Neural cell (in vitro differentiated cells): ENCODE results near the gene ZCWPW2. TPM values are rescaled to one million over a fixed set of nuclear protein-coding genes. Genes with fewer than 3 reads are reported as not detected.

ENCODE experiments used
- H2AFZ ChIP-seq: fragments of 200-600, 300-800 bp; sonication (generic), shearing (Covaris generic); 2 replicates; pipeline ENCODE4 v1.6.0; 2014; ENCODE audit warnings: low read depth, mild to moderate bottlenecking, antibody characterized with exemption, low read length, moderate library complexity
- H3F3A ChIP-seq: fragments of 200-600 bp; shearing (Covaris generic); 2 replicates; pipeline ENCODE4 v1.6.1; 2016; ENCODE audit warnings: mild to moderate bottlenecking, moderate library complexity, mixed read lengths, antibody characterized with exemption, low read length; ENCODE audit not compliant: insufficient read depth, poor library complexity, severe bottlenecking
- H3K27ac ChIP-seq: fragments of 200-600, 300-800 bp; sonication (generic), shearing (Covaris generic); 2 replicates; pipeline ENCODE4 v1.5.1; 2014; ENCODE audit warnings: mild to moderate bottlenecking, low read length, moderate library complexity
- H3K27me3 ChIP-seq: fragments of 300-800, 200-600 bp; sonication (generic), shearing (Covaris generic); 2 replicates; pipeline ENCODE4 v1.6.0; 2014; ENCODE audit warnings: mild to moderate bottlenecking, low read depth, low read length, moderate library complexity; ENCODE audit not compliant: insufficient read depth
- H3K36me3 ChIP-seq: fragments of 300-800, 200-600 bp; sonication (generic), shearing (Covaris generic); 2 replicates; pipeline ENCODE4 v1.5.1; 2014; ENCODE audit warnings: mild to moderate bottlenecking, antibody characterized with exemption, low read length, moderate library complexity; ENCODE audit not compliant: insufficient read depth
- H3K4me2 ChIP-seq: fragments of 300-800, 200-600 bp; sonication (generic), shearing (Covaris generic); 2 replicates; pipeline ENCODE4 v1.6.0; 2014; ENCODE audit warnings: mild to moderate bottlenecking, low read length
- H3K4me3 ChIP-seq: fragments of 300-800, 200-600 bp; sonication (generic), shearing (Covaris generic); 2 replicates; pipeline ENCODE4 v1.5.1; 2014; ENCODE audit warnings: mild to moderate bottlenecking, low read length, moderate library complexity
- H3K79me2 ChIP-seq: fragments of 200-600 bp; shearing (Covaris generic); replicated peaks from 2 replicates; pipeline ENCODE4 v1.6.0; 2014; ENCODE audit warnings: mild to moderate bottlenecking, low read length, moderate library complexity; ENCODE audit not compliant: insufficient read depth
- H3K9ac ChIP-seq: fragments of 300-800, 200-600 bp; sonication (generic), shearing (Covaris generic); 2 replicates; pipeline ENCODE4 v1.6.1; 2016; ENCODE audit warnings: mild to moderate bottlenecking, low read length, mixed read lengths
- H3K9me2 ChIP-seq: fragments of 200-600 bp; shearing (Covaris generic); 2 replicates; pipeline ENCODE4 v1.6.1; 2016; ENCODE audit warnings: mild to moderate bottlenecking, low read length, mixed read lengths; ENCODE audit not compliant: insufficient read depth
- H3K9me3 ChIP-seq: fragments of 200-600, 300-800 bp; sonication (generic), shearing (Covaris generic); 2 replicates; pipeline ENCODE4 v1.6.1; 2016; ENCODE audit warnings: mild to moderate bottlenecking, mixed run types, low read length, moderate library complexity, mixed read lengths
- H4K20me1 ChIP-seq: fragments of 200-600 bp; shearing (Covaris generic); 2 replicates; pipeline ENCODE4 v1.6.1; 2016; ENCODE audit warnings: mild to moderate bottlenecking, mixed run types; ENCODE audit not compliant: insufficient read depth
- CTCF ChIP-seq: fragments of 450-650 bp; IDR thresholded peaks from 2 replicates; pipeline ENCODE4 v1.5.1; 2014; ENCODE audit warnings: antibody characterized with exemption, mild to moderate bottlenecking, moderate library complexity; ENCODE audit not compliant: poor library complexity, severe bottlenecking
- EP300 ChIP-seq: fragments of 450-650 bp; conservative IDR thresholded peaks from 2 replicates; pipeline ENCODE4 v1.6.1; 2014; ENCODE audit warnings: antibody characterized with exemption, mild to moderate bottlenecking, moderate library complexity; ENCODE audit not compliant: poor library complexity, severe bottlenecking
- EZH2 ChIP-seq: fragments of 200-600, 300-800 bp; shearing (Covaris generic), sonication (generic); IDR thresholded peaks from 2 replicates; pipeline ENCODE4 v1.6.1; 2014; ENCODE audit warnings: antibody characterized with exemption, low read length, borderline replicate concordance, mild to moderate bottlenecking; ENCODE audit not compliant: insufficient read depth, poor library complexity, severe bottlenecking
- MXI1 ChIP-seq: fragments of 450-650 bp; conservative IDR thresholded peaks from 2 replicates; pipeline ENCODE4 v1.6.1; 2014; ENCODE audit warnings: antibody characterized with exemption, mild to moderate bottlenecking; ENCODE audit not compliant: poor library complexity, severe bottlenecking
- POLR2AphosphoS5 ChIP-seq: IDR thresholded peaks from 2 replicates; pipeline ENCODE4 v1.6.1; 2012
- RAD21 ChIP-seq: fragments of 450-650 bp; conservative IDR thresholded peaks from 2 replicates; pipeline ENCODE4 v1.6.1; 2014; ENCODE audit warnings: antibody characterized with exemption, mild to moderate bottlenecking, moderate library complexity
- SMC3 ChIP-seq: fragments of 450-650 bp; conservative IDR thresholded peaks from 2 replicates; pipeline ENCODE4 v1.6.1; 2014; ENCODE audit warnings: antibody characterized with exemption, mild to moderate bottlenecking, moderate library complexity; ENCODE audit not compliant: poor library complexity
- TAF1 ChIP-seq: IDR thresholded peaks from 2 replicates; pipeline ENCODE4 v1.6.1; 2012; ENCODE audit warnings: low read depth
- polyA plus RNA-seq: library from polyadenylated mRNA; depleted of rRNA; stranded (reverse); fragments of >200 nt; gene quantifications from 2 replicates; pipeline ENCODE4 v1.2.3, GENCODE V29; 2014
- TF ChIP-seq, protein P1 (sequence below): IDR thresholded peaks from 2 replicates; pipeline ENCODE4 v1.6.1; 2012; ENCODE audit warnings: borderline replicate concordance

ZCWPW2 gene
- polyA plus RNA-seq, 1 donor from 2014 or later = 0.48 TPM

DNA sequence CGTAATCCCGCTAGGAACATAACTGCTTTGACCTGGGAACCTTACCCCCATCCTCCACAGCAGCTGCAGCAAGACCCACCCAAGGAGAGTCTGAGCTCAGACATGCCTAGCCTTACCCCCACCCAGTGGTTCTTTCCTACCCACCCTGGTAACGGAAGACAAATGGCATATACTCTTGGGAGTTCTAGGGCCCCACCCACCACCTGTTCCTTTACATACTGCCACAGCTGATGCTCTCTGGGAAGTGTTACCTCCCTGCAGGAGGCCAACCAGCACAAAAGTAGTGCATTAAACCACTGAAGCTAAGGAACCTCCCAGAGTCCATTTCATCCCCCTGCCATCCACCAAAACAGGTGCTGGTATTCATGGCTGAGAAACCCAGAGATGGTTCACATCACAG lies 50.7 kb downstream of the ZCWPW2 start:
- no peaks in the 10 kb centered on the region for H3K27me3 ChIP-seq
- TF ChIP-seq EP300 (no peak), POLR2AphosphoS5 (no peak), MXI1 (no peak), EZH2 (no peak), RAD21 (no peak), CTCF (no peak), TAF1 (no peak), SMC3 (no peak)
- TF ChIP-seq, protein P1, sequence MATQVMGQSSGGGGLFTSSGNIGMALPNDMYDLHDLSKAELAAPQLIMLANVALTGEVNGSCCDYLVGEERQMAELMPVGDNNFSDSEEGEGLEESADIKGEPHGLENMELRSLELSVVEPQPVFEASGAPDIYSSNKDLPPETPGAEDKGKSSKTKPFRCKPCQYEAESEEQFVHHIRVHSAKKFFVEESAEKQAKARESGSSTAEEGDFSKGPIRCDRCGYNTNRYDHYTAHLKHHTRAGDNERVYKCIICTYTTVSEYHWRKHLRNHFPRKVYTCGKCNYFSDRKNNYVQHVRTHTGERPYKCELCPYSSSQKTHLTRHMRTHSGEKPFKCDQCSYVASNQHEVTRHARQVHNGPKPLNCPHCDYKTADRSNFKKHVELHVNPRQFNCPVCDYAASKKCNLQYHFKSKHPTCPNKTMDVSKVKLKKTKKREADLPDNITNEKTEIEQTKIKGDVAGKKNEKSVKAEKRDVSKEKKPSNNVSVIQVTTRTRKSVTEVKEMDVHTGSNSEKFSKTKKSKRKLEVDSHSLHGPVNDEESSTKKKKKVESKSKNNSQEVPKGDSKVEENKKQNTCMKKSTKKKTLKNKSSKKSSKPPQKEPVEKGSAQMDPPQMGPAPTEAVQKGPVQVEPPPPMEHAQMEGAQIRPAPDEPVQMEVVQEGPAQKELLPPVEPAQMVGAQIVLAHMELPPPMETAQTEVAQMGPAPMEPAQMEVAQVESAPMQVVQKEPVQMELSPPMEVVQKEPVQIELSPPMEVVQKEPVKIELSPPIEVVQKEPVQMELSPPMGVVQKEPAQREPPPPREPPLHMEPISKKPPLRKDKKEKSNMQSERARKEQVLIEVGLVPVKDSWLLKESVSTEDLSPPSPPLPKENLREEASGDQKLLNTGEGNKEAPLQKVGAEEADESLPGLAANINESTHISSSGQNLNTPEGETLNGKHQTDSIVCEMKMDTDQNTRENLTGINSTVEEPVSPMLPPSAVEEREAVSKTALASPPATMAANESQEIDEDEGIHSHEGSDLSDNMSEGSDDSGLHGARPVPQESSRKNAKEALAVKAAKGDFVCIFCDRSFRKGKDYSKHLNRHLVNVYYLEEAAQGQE = no peak
- no peaks in the 10 kb centered on the region for H3K79me2 ChIP-seq
- H3K4me3 ChIP-seq = no peak overlapping the region
- H3K36me3 ChIP-seq = no peaks in the 10 kb centered on the region
- no peaks in the 10 kb centered on the region for H4K20me1 ChIP-seq
- H3K4me2 ChIP-seq = no peak overlapping the region
- no peaks in the 10 kb centered on the region for H3K9me2 ChIP-seq
- H2AFZ ChIP-seq = no peak overlapping the region
- H3K27ac ChIP-seq = no peak overlapping the region
- no peaks in the 10 kb centered on the region for H3F3A ChIP-seq
- no peak overlapping the region for H3K9ac ChIP-seq
- no peaks in the 10 kb centered on the region for H3K9me3 ChIP-seq

DNA sequence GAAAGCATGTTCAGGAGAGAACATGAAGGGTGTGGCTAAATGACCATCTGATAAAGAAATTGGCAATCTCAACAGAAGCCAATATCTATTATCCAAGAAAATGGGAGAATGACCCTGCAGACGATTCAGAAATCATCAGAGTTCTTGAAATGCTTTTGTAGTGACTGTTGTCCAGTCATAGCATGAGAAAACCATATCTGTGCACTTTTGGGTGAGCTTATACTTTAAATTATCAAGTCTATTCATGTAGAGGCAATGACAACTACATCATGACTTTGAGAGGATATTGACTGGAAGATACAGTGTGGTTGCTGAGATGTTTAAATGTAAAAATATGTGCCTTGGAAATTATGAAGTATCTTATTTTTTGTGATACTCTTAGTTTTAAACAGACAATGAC lies 57.7 kb downstream of the ZCWPW2 start:
- H3K79me2 ChIP-seq = no peaks in the 10 kb centered on the region
- no peak overlapping the region for H3K4me3 ChIP-seq
- H3K36me3 ChIP-seq = no peaks in the 10 kb centered on the region
- no peaks in the 10 kb centered on the region for H4K20me1 ChIP-seq
- H3F3A ChIP-seq = no peaks in the 10 kb centered on the region
- no peaks in the 10 kb centered on the region for H3K9me2 ChIP-seq
- no peaks in the 10 kb centered on the region for H3K27me3 ChIP-seq
- H3K9me3 ChIP-seq = no peaks in the 10 kb centered on the region
- no peak overlapping the region for H3K9ac ChIP-seq
- TF ChIP-seq MXI1 (no peak), RAD21 (no peak), EP300 (no peak), CTCF (no peak), POLR2AphosphoS5 (no peak), EZH2 (no peak), SMC3 (no peak), TAF1 (no peak)
- TF ChIP-seq, protein P1 = no peak
- no peak overlapping the region for H3K4me2 ChIP-seq
- no peak overlapping the region for H3K27ac ChIP-seq
- H2AFZ ChIP-seq = no peak overlapping the region
